Right atrium auricular region (tissue), 2 donors: ENCODE measurements around the gene S1PR4. TPM values are rescaled to one million over a fixed set of nuclear protein-coding genes. Genes with fewer than 3 reads are reported as not detected.

Experiments used
- DNase-seq: peaks from one replicate; pipeline ENCODE4 v3.0.0-alpha.2; 2019; ENCODE audit warnings: low spot score
- H3K27ac ChIP-seq, 2 donors: fragments of 200-600 bp; sonication (generic); 1 replicate in 1 of 2; 2 replicates in 1 of 2; pipeline ENCODE4 v1.5.1; 2016 to 2019
- H3K27me3 ChIP-seq, 2 donors: fragments of 200-600 bp; sonication (generic); one replicate each; pipeline versions ENCODE4 v1.5.1 to v1.6.0; 2017 to 2019
- H3K36me3 ChIP-seq: fragments of 200-600 bp; sonication (generic); one replicate; pipeline ENCODE4 v1.5.1; 2016
- H3K4me1 ChIP-seq, 2 donors: fragments of 200-600 bp; sonication (generic); one replicate each; pipeline versions ENCODE4 v1.5.1 to v1.6.0; 2017 to 2019
- H3K4me3 ChIP-seq, 2 donors: fragments of 200-600 bp; sonication (generic); 1 replicate in 1 of 2; 2 replicates in 1 of 2; pipeline ENCODE4 v1.5.1; 2017 to 2019; ENCODE audit warnings: mild to moderate bottlenecking in 1 of 2, moderate library complexity in 1 of 2
- H3K9me3 ChIP-seq, 2 donors: fragments of 200-600 bp; sonication (generic); one replicate each; pipeline ENCODE4 v1.5.1; 2019
- total RNA-seq, 2 donors: library from RNA; depleted of rRNA; stranded (reverse); fragments of >200 nt; gene quantifications; one replicate each; pipeline ENCODE4 v1.1.0, GENCODE V29; 2016
- TF ChIP-seq, protein P1 (sequence below), 2 donors: fragments of 200-600 bp; sonication (generic); IDR thresholded peaks; one replicate each; pipeline ENCODE4 v1.5.1; 2019; ENCODE audit warnings: antibody characterized with exemption in 2 of 2

The S1PR4 gene
- total RNA-seq, 2 donors from 2014 or later: 0.48 to 0.94 TPM

DNA sequence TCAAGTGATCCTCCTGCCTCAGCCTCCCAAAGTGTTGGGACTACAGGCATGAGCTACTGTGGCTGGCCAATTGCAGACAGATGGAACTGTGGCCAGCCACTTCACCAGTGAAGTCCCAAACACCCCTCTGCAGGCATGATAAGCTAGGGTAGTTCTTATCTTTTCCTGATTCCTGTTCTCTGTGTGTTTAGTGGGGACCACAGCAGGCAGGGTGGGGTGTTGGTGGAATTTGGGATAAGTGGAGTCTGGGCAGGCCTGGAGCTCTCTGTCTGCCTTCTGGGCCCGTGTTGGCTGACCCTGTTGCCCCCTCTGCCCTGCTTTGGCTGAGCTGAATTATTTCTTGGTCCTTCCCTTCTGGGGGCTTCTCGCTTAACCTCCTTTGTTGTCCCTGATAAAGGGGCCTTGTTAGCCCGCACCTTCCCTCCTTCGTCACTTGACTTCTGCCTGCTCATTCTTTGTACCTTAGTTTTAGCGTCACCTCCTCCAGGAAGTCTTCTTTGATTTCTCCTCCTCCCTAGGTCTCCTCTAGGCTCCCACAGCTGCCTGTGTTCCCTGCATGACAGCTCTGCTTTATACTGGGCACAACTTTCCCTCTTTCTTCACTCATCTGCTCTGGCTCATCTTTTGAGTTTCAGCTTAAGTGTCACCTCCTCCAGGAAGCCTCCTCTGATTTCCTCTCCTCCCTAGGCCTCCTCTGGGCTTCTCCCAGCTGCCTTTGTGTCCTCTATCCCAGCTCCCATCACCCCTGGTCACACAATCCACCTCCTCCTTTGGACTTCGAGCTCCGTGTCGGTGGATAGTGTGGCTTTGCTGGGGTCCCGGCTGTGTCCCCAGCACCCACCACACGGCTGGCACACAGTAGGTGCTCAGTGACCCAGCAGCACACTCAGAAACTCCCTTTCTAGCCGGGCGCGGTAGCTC is 5.4 kb downstream of the S1PR4 start:
- Histone ChIP-seq H3K27me3 (no peaks in the 10 kb centered on the region), H3K36me3 (no peaks in the 10 kb centered on the region), H3K4me3 (no peak overlapping the region), H3K4me1 (peaks cover 0 to 31% of the 10 kb centered on the region in 2 donors), H3K9me3 (no peaks in the 10 kb centered on the region), H3K27ac (no peak overlapping the region)
- TF ChIP-seq, protein P1, sequence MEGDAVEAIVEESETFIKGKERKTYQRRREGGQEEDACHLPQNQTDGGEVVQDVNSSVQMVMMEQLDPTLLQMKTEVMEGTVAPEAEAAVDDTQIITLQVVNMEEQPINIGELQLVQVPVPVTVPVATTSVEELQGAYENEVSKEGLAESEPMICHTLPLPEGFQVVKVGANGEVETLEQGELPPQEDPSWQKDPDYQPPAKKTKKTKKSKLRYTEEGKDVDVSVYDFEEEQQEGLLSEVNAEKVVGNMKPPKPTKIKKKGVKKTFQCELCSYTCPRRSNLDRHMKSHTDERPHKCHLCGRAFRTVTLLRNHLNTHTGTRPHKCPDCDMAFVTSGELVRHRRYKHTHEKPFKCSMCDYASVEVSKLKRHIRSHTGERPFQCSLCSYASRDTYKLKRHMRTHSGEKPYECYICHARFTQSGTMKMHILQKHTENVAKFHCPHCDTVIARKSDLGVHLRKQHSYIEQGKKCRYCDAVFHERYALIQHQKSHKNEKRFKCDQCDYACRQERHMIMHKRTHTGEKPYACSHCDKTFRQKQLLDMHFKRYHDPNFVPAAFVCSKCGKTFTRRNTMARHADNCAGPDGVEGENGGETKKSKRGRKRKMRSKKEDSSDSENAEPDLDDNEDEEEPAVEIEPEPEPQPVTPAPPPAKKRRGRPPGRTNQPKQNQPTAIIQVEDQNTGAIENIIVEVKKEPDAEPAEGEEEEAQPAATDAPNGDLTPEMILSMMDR (IDR thresholded peaks at IDR 0.05): no peak
- no peak for DNase-seq

DNA sequence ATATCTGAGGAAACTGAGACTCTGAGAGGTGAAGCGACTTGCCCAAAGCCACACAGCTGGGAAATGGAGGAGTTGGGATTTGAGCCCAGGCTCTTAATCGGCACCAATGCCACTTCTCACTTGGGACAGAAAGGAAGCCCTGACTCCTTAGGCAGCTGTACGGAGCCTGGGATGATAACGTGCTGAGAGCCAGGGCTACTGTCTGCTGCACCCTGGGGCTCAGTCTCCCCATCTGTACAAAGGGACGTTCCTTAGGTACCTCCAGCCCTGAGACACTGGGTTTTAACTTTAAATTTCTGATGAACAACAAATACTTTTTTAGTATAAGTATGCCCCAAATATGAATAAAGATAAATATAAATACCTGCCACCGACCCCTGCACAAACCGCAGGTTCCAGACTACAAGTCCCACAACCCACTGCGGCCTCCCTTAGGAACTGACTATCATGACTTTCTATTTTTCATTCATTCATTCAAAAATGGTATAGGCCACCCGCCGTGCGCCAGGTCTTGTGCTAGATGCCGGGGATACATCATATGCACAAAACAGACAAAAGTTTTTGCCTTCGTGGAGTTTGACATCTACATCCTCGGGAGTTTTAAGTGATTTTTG is 6.4 kb downstream of the S1PR4 start:
- H3K9me3 ChIP-seq: no peaks in the 10 kb centered on the region
- peak overlapping the region; percentile 87 for H3K27ac ChIP-seq
- DNase-seq: peak; percentile 71
- TF ChIP-seq, protein P1 (IDR thresholded peaks at IDR 0.05): no peak
- no peaks in the 10 kb centered on the region for H3K36me3 ChIP-seq
- peak overlapping the region; percentile 93 to 95 for H3K4me3 ChIP-seq
- peaks cover 0 to 31% of the 10 kb centered on the region in 2 donors for H3K4me1 ChIP-seq
- H3K27me3 ChIP-seq: no peaks in the 10 kb centered on the region

DNA sequence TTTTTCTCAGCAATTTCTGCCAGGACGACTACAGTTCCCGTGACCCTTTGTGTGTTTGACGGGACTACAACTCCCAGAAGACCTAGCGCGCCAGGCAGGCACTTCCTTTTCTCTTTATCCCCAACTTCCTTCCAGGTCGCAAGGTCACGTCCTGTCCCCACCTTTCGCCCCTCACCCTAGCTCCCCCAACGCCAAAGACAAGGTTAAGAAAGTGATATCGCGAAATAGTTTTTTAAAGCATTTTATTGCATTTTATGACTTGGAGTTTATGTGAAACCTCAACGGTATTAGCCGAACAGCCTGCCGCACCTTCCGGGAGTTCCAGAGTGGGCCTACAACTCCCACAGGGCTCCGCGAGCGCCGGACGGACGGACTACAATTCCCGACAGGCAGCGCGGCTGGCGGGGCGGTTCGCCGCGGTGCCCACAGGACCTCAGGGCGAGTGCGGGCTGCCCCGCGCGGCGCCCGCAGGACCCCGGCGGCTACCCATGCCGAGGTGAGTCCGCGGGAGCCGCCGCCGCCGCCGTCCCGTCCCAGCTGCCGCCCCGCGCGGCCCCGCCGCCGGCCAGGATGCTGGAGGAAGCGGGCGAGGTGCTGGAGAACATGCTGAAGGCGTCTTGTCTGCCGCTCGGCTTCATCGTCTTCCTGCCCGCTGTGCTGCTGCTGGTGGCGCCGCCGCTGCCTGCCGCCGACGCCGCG is 7.0 kb downstream of the S1PR4 start, which contains the start of gene NCLN:
NCLN (plus strand) TSS at position 470 of the 699 bp plus-strand sequence; CDS start at position 571, 101 bp downstream.
- no peaks in the 10 kb centered on the region for H3K36me3 ChIP-seq
- peak within 1 kb of the TSS; percentile 87 for H3K27ac ChIP-seq
- H3K4me1 ChIP-seq: peaks cover 0 to 31% of the 10 kb centered on the region in 2 donors
- H3K4me3 ChIP-seq: peak within 1 kb of the TSS; percentile 93 to 95
- no peaks in the 10 kb centered on the region for H3K9me3 ChIP-seq
- TF ChIP-seq, protein P1 (IDR thresholded peaks at IDR 0.05): no peak
- no peaks in the 10 kb centered on the region for H3K27me3 ChIP-seq
- DNase-seq: peak; percentile 93

DNA sequence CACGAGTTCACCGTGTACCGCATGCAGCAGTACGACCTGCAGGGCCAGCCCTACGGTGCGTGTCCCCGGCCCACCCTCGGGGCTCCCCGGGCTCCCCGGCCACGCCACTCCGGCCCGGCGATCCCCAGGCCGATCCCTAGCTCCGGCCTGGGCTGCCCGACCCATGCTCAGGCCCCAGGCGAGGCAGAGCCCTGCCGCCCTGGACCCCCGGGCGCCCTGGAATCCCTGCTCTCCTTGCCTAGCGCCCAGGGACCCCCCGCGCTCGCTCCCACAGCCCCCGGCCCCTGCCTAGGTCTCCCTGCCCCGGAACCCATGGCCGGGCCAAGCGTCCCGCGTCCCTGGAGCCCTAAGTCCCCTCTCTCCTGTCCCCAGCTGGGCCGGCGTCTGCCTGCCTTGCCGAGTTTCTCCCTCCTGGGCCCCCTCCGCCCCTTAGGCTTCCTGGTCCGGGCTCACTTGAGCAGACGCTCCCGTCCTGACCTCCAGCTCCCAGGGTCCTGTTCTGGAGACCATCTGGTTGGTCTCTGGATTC is 7.7 kb downstream of the S1PR4 start:
- Histone ChIP-seq H3K9me3 (no peaks in the 10 kb centered on the region), H3K36me3 (no peaks in the 10 kb centered on the region), H3K27me3 (no peaks in the 10 kb centered on the region), H3K27ac (peak overlapping the region; percentile 66 to 87), H3K4me1 (peaks cover 0 to 31% of the 10 kb centered on the region in 2 donors), H3K4me3 (peak overlapping the region; percentile 93 to 95)
- DNase-seq: no peak
- TF ChIP-seq, protein P1 (IDR thresholded peaks at IDR 0.05): no peak

DNA sequence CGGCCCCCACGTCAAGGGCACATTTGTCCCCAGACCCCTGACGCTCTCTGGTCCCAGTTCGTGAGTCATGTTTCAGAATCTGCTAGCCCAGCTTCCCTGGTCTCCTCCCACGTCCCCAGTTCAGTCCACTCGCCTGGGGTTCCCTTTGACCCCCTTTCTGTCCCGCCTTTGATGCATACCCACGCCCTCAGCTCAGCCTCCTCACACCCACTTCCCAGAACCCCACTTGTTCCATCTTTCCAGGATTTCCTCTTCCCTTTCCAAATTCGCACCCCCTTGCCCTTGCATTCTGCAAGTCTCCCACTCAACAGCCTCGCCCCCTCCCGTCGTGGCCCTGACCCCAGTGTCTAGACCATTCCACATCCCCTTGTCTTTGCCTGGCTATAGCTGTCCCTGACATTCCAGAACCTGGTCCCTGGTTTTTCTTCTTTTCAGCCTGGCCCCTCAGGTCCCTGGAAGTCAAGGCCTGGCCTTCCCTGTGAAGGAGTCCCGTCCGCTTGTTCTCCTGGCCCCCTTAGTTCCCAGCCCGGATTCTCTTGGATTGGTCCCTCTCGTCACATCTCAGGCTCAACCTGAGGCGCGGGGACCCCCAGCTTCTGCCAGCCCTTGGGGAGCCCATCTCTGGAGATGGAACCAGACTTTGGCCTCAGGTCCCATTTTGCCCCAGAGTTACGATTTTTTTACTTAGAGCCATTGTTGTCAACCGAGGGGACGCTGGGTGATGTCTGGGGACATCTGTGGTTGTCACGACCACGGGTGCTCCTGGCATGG is 8.5 kb downstream of the S1PR4 start:
- TF ChIP-seq, protein P1 (IDR thresholded peaks at IDR 0.05): no peak
- H3K27ac ChIP-seq: peak overlapping the region in 1 of 2 donors; percentile 66
- no peaks in the 10 kb centered on the region for H3K9me3 ChIP-seq
- no peaks in the 10 kb centered on the region for H3K27me3 ChIP-seq
- no peak for DNase-seq
- H3K4me1 ChIP-seq: peaks cover 0 to 31% of the 10 kb centered on the region in 2 donors
- H3K4me3 ChIP-seq: peak overlapping the region; percentile 93 to 95
- H3K36me3 ChIP-seq: no peaks in the 10 kb centered on the region
